K562 (cell line): Measurements from ENCODE around the gene RAB32. TPM values are rescaled to one million over a fixed set of nuclear protein-coding genes. Genes with fewer than 3 reads are reported as not detected.

Source experiments
- ATF1 ChIP-seq, 2 experiments: fragments of 450-650 bp in 1 of 2; IDR thresholded peaks; 2 replicates each; pipeline ENCODE4 v1.6.1; 2016; ENCODE audit warnings: missing compliant biosample characterization in 1 of 2, missing genetic modification characterization in 1 of 2
- E2F1 ChIP-seq: sonication (generic); formaldehyde crosslinking; IDR thresholded peaks from 2 replicates; pipeline ENCODE4 v1.8.1; 2023; ENCODE audit warnings: mild to moderate bottlenecking, missing genetic modification reagents, moderate library complexity
- E2F6 ChIP-seq, 2 experiments: IDR thresholded peaks; 2 replicates each; pipeline ENCODE4 v1.6.1; 2011; ENCODE audit warnings: borderline replicate concordance in 1 of 2, control low read depth in 1 of 2, low read depth in 1 of 2, low read length in 1 of 2, mild to moderate bottlenecking in 1 of 2, mixed read lengths in 1 of 2, moderate library complexity in 1 of 2; ENCODE audit not compliant: insufficient read depth in 1 of 2, insufficient read length in 1 of 2, poor library complexity in 1 of 2, severe bottlenecking in 1 of 2; ENCODE audit errors: extremely low read depth in 1 of 2
- ETS1 ChIP-seq: conservative IDR thresholded peaks from 2 replicates; pipeline ENCODE4 v1.6.1; 2011; ENCODE audit warnings: low read depth, mild to moderate bottlenecking, low read length; ENCODE audit not compliant: control insufficient read depth
- HES1 ChIP-seq: fragments of 450-650 bp; IDR thresholded peaks from 2 replicates; pipeline ENCODE4 v1.6.1; 2016; ENCODE audit warnings: low read depth, mild to moderate bottlenecking, moderate library complexity
- MLX ChIP-seq, 2 experiments: fragments of 450-650 bp in 1 of 2; sonication (generic) in 1 of 2; formaldehyde crosslinking; conservative IDR thresholded peaks; 2 replicates each; pipeline versions ENCODE4 v1.4.0 to v1.8.1; 2020 to 2022; ENCODE audit warnings: mild to moderate bottlenecking in 1 of 2, missing genetic modification reagents in 1 of 2
- MTA3 ChIP-seq: fragments of 450-650 bp; formaldehyde crosslinking; IDR thresholded peaks from 2 replicates; pipeline ENCODE4 v1.6.1; 2017; ENCODE audit warnings: mild to moderate bottlenecking, borderline replicate concordance
- NCOR1 ChIP-seq: fragments of 450-650 bp; IDR thresholded peaks from 2 replicates; pipeline ENCODE4 v1.6.1; 2016; ENCODE audit warnings: mild to moderate bottlenecking, moderate library complexity
- POLR2A ChIP-seq: fragments of 450-650 bp; conservative IDR thresholded peaks from 2 replicates; pipeline ENCODE4 v1.6.1; 2016
- TAF1 ChIP-seq: IDR thresholded peaks from 2 replicates; pipeline ENCODE4 v1.6.1; 2011; ENCODE audit warnings: mild to moderate bottlenecking, low read length, moderate library complexity; ENCODE audit not compliant: insufficient read depth, control insufficient read depth, severe bottlenecking; ENCODE audit errors: extremely low read depth
- TBP ChIP-seq: optimal IDR thresholded peaks from 2 replicates; pipeline ENCODE3; 2011; ENCODE audit warnings: low read depth, low read length, improper control_type of control experiment
- TEAD1 ChIP-seq, 2 experiments: fragments of 450-650 bp in 1 of 2; sonication (generic) in 1 of 2; formaldehyde crosslinking; IDR thresholded peaks; 2 replicates each; pipeline versions ENCODE4 v1.4.0 to v1.8.0; 2020 to 2022; ENCODE audit warnings: mild to moderate bottlenecking in 2 of 2, missing genetic modification reagents in 1 of 2
- VEZF1 ChIP-seq: fragments of 200-800 bp; sonication (Bioruptor generic); IDR thresholded peaks from 2 replicates; pipeline ENCODE4 v1.6.1; 2017; ENCODE audit warnings: missing genetic modification characterization, missing compliant biosample characterization
- ZNF239 ChIP-seq: fragments of 250-450 bp; sonication (Bioruptor Pico); IDR thresholded peaks from 2 replicates; pipeline ENCODE4 v1.4.0; 2020; ENCODE audit warnings: mild to moderate bottlenecking
- ZNF395 ChIP-seq: fragments of 200-800 bp; sonication (Bioruptor generic); IDR thresholded peaks from 2 replicates; pipeline ENCODE4 v1.6.1; 2017; ENCODE audit warnings: missing genetic modification characterization, missing compliant biosample characterization
- polyA plus RNA-seq, 8 experiments: library from polyadenylated mRNA; depleted of rRNA in 4 of 8; stranded (reverse) in 5 of 8; unstranded in 3 of 8; fragments of >200 nt; fragmentation: Nextera tagmentation in 2 of 8; fragmentation: Illumina TruSeq in 1 of 8; extraction: Ambion mirVana in 2 of 8; extraction: Trizol in 1 of 8; gene quantifications; 2 replicates each; pipeline versions ENCODE4 v1.2.1 to v1.2.3, GENCODE V29; 2011 to 2014; ENCODE audit warnings: inconsistent platforms in 1 of 8, missing spikeins in 1 of 8
- total RNA-seq, 7 experiments: library from RNA; depleted of rRNA in 6 of 7; stranded (reverse); fragments of >200 nt in 6 of 7; fragmentation: Illumina TruSeq in 2 of 7; extraction: Trizol in 2 of 7; gene quantifications; 2 replicates each; pipeline versions ENCODE4 v1.2.1 to v1.2.3, GENCODE V29; 2011 to 2021; ENCODE audit warnings: low replicate concordance in 1 of 7

RAB32 gene
- total and polyA plus RNA-seq, 9 of the 15 experiments (the other 6 are each of a cell fraction or from before 2014, with no cell fraction given), result 2.5 to 16.6 (median 11.0) TPM

- TF ChIP-seq ZNF239 (CRISPR knock-in tag) (no peak), TBP (peak; percentile 38), E2F1 (CRISPR knock-in tag) (peak; percentile 40; the same call in 1 of the 2 replicates), ZNF395 (CRISPR knock-in tag) (peak; percentile 73), TAF1 (peak; percentile 15), MLX (CRISPR knock-in tag; conservative IDR thresholded peaks at IDR 0.05) (0 out of 4 replicates have a peak, but pooled peaks of 1 of the 2 experiments have one; percentile 18), MTA3 (peak; percentile 53; the same call in 1 of the 2 replicates), ATF1 (CRISPR knock-in tag; IDR thresholded peaks at IDR 0.05) (no peak), ATF1 (tag; IDR thresholded peaks at IDR 0.05) (0 out of 2 replicates have a peak, but pooled peaks have one; percentile 29), VEZF1 (CRISPR knock-in tag) (peak; percentile 67), NCOR1 (peak; percentile 23; the same call in 1 of the 2 replicates), ETS1 (0 out of 2 replicates have a peak, but pooled peaks have one; percentile 18), HES1 (no peak), E2F6 (IDR thresholded peaks at IDR 0.05; ENCODE audit: borderline replicate concordance in 1 of 2, extremely low read depth in 1 of 2, insufficient read depth in 1 of 2, insufficient read length in 1 of 2, low read depth in 1 of 2, low read length in 1 of 2, poor library complexity in 1 of 2, severe bottlenecking in 1 of 2) (peak; percentile 47 to 91), POLR2A (peak; percentile 53), TEAD1 (CRISPR knock-in tag; IDR thresholded peaks at IDR 0.05) (peak in 1 of 2 experiments; percentile 33; a peak in 1 of 4 replicates)
Measured at GRCh38 chr6:146543211-146543939, at the start of gene RAB32 (continued).
